K562 (cell line): ENCODE data around the gene RABEPK. TPM values are rescaled to one million over a fixed set of nuclear protein-coding genes. Genes with fewer than 3 reads are reported as not detected.

Source experiments
- CREM ChIP-seq: IDR thresholded peaks from 2 replicates; pipeline ENCODE4 v1.6.1; 2014; ENCODE audit warnings: antibody characterized with exemption, low read depth
- DDX20 ChIP-seq: fragments of 450-650 bp; IDR thresholded peaks from 2 replicates; pipeline ENCODE4 v1.6.1; 2016; ENCODE audit warnings: missing genetic modification characterization, low read depth, mild to moderate bottlenecking, missing compliant biosample characterization, moderate library complexity
- EHMT2 ChIP-seq: fragments of 450-650 bp; IDR thresholded peaks from 2 replicates; pipeline ENCODE4 v1.6.1; 2018; ENCODE audit warnings: antibody characterized with exemption
- ESRRB ChIP-seq: fragments of 250-450 bp; sonication (Bioruptor Pico); IDR thresholded peaks from 2 replicates; pipeline ENCODE4 v1.5.0; 2020; ENCODE audit warnings: mild to moderate bottlenecking, moderate library complexity, borderline replicate concordance
- HOXB6 ChIP-seq: fragments of 250-450 bp; sonication (Bioruptor Pico); IDR thresholded peaks from 2 replicates; pipeline ENCODE4 v1.5.1; 2022; ENCODE audit warnings: mild to moderate bottlenecking, borderline replicate concordance
- NR2C1 ChIP-seq, 2 experiments: fragments of 450-650 bp; IDR thresholded peaks; 2 replicates each; pipeline ENCODE4 v1.6.1; 2017; ENCODE audit warnings: mild to moderate bottlenecking in 2 of 2, antibody characterized with exemption in 1 of 2, inconsistent platforms in 1 of 2, missing compliant biosample characterization in 1 of 2, missing genetic modification characterization in 1 of 2
- PHF8 ChIP-seq: fragments of 200-600 bp; sonication (generic); IDR thresholded peaks from 2 replicates; pipeline ENCODE4 v1.6.1; 2012; ENCODE audit warnings: mixed run types, mild to moderate bottlenecking, inconsistent platforms, low read length, moderate library complexity, borderline replicate concordance
- PML ChIP-seq: IDR thresholded peaks from 2 replicates; pipeline ENCODE4 v1.6.1; 2012; ENCODE audit warnings: low read length, inconsistent platforms
- RCOR1 ChIP-seq, 2 experiments: IDR thresholded peaks; 2 replicates each; pipeline ENCODE4 v1.6.1; 2012; ENCODE audit warnings: low read depth in 2 of 2, low read length in 2 of 2, borderline replicate concordance in 1 of 2, improper control_type of control experiment in 1 of 2
- SOX6 ChIP-seq: fragments of 450-650 bp; IDR thresholded peaks from 2 replicates; pipeline ENCODE4 v1.6.1; 2014; ENCODE audit warnings: mild to moderate bottlenecking
- SPI1 ChIP-seq: IDR thresholded peaks from 2 replicates; pipeline ENCODE4 v1.6.1; 2011; ENCODE audit warnings: low read depth, low read length, control low read depth, borderline replicate concordance
- TAF1 ChIP-seq: IDR thresholded peaks from 2 replicates; pipeline ENCODE4 v1.6.1; 2011; ENCODE audit warnings: mild to moderate bottlenecking, low read length, moderate library complexity; ENCODE audit not compliant: insufficient read depth, control insufficient read depth, severe bottlenecking; ENCODE audit errors: extremely low read depth
- TEAD2 ChIP-seq: fragments of 450-650 bp; IDR thresholded peaks from 2 replicates; pipeline ENCODE4 v1.6.1; 2016; ENCODE audit warnings: missing genetic modification characterization, control low read depth, missing compliant biosample characterization
- polyA plus RNA-seq, 8 experiments: library from polyadenylated mRNA; depleted of rRNA in 4 of 8; stranded (reverse) in 5 of 8; unstranded in 3 of 8; fragments of >200 nt; fragmentation: Nextera tagmentation in 2 of 8; fragmentation: Illumina TruSeq in 1 of 8; extraction: Ambion mirVana in 2 of 8; extraction: Trizol in 1 of 8; gene quantifications; 2 replicates each; pipeline versions ENCODE4 v1.2.1 to v1.2.3, GENCODE V29; 2011 to 2014; ENCODE audit warnings: inconsistent platforms in 1 of 8, missing spikeins in 1 of 8
- total RNA-seq, 7 experiments: library from RNA; depleted of rRNA in 6 of 7; stranded (reverse); fragments of >200 nt in 6 of 7; fragmentation: Illumina TruSeq in 2 of 7; extraction: Trizol in 2 of 7; gene quantifications; 2 replicates each; pipeline versions ENCODE4 v1.2.1 to v1.2.3, GENCODE V29; 2011 to 2021; ENCODE audit warnings: low replicate concordance in 1 of 7
- TF ChIP-seq, protein P1 (sequence below): sonication (generic); formaldehyde crosslinking; IDR thresholded peaks from 2 replicates; pipeline ENCODE4 v1.9.0; 2022; ENCODE audit warnings: mild to moderate bottlenecking, missing genetic modification reagents
- TF ChIP-seq, protein P2 (sequence below): fragments of 250-450 bp; sonication (Bioruptor Pico); IDR thresholded peaks from 2 replicates; pipeline ENCODE4 v1.9.0; 2021; ENCODE audit warnings: mild to moderate bottlenecking, inconsistent platforms
- TF ChIP-seq, protein P3 (sequence below): conservative IDR thresholded peaks from 2 replicates; pipeline ENCODE4 v1.6.1; 2011; ENCODE audit warnings: low read depth, mild to moderate bottlenecking, low read length; ENCODE audit not compliant: control insufficient read depth
- TF ChIP-seq, protein P4 (sequence below): fragments of 450-650 bp; IDR thresholded peaks from 2 replicates; pipeline ENCODE4 v1.6.1; 2016
- TF ChIP-seq, protein P5 (sequence below): sonication (generic); formaldehyde crosslinking; IDR thresholded peaks from 2 replicates; pipeline ENCODE4 v1.5.0; 2020; ENCODE audit warnings: missing genetic modification reagents

Gene RABEPK
- total and polyA plus RNA-seq, 9 of the 15 experiments (the other 6 are each of a cell fraction or from before 2014, with no cell fraction given): 38.3 to 113 (median 52.8) TPM

DNA sequence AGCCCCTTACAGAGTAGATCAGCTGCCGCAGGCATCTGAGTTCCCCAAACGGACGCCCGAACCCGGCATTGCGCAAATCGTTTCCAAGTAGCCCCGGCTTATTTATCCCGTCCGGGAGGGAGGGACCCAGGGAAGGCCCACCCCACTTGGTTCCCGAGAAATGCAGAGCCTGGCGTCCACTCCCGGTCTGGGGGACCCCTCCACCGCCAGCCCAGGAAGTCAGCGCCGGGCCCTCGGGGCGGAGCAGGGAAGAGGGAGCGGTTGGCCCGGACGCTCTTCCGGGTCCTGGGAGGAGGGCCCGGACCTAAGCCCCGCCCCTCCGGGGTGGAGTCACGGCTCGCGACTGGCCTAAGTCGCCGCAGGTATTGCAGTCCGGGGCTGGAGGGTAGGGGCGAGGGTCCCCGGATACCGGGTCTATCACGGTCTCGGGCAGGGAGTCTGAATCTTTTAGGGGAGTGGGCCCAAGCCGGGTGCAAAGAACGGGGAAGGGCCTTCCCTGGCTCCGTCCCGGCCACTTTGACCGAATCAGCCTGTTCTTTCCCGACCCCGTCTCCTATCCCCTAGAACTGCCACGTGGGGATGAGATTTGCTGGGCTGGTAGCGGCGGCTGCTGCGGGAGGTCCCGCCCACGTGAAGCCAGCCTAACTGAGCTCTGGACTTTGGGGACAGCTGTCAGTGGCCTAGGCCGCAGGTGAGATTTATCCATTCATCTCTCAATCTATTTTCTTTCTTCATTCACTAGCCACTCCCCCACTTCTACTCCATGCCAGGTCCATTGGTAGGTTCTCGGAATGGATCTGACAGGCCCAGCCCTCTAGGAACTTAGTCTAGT, at the start of gene RABEPK (continued):
- TF ChIP-seq PML: peak; percentile 65; the same call in 1 of the 2 replicates
- TF ChIP-seq SOX6: 0 out of 2 replicates have a peak, but pooled peaks have one; percentile 23
- no peak for TF ChIP-seq HOXB6
- TF ChIP-seq, protein P1, sequence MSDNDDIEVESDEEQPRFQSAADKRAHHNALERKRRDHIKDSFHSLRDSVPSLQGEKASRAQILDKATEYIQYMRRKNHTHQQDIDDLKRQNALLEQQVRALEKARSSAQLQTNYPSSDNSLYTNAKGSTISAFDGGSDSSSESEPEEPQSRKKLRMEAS: peak; percentile 92
- no peak for TF ChIP-seq TEAD2
- peak; percentile 96 for TF ChIP-seq PHF8
- TF ChIP-seq NR2C1 (IDR thresholded peaks at IDR 0.05): no peak
- TF ChIP-seq NR2C1 (tag; IDR thresholded peaks at IDR 0.05): no peak
- TF ChIP-seq, protein P2, sequence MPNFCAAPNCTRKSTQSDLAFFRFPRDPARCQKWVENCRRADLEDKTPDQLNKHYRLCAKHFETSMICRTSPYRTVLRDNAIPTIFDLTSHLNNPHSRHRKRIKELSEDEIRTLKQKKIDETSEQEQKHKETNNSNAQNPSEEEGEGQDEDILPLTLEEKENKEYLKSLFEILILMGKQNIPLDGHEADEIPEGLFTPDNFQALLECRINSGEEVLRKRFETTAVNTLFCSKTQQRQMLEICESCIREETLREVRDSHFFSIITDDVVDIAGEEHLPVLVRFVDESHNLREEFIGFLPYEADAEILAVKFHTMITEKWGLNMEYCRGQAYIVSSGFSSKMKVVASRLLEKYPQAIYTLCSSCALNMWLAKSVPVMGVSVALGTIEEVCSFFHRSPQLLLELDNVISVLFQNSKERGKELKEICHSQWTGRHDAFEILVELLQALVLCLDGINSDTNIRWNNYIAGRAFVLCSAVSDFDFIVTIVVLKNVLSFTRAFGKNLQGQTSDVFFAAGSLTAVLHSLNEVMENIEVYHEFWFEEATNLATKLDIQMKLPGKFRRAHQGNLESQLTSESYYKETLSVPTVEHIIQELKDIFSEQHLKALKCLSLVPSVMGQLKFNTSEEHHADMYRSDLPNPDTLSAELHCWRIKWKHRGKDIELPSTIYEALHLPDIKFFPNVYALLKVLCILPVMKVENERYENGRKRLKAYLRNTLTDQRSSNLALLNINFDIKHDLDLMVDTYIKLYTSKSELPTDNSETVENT (CRISPR knock-in tag): peak; percentile 50
- TF ChIP-seq, protein P3, sequence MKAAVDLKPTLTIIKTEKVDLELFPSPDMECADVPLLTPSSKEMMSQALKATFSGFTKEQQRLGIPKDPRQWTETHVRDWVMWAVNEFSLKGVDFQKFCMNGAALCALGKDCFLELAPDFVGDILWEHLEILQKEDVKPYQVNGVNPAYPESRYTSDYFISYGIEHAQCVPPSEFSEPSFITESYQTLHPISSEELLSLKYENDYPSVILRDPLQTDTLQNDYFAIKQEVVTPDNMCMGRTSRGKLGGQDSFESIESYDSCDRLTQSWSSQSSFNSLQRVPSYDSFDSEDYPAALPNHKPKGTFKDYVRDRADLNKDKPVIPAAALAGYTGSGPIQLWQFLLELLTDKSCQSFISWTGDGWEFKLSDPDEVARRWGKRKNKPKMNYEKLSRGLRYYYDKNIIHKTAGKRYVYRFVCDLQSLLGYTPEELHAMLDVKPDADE: peak; percentile 74
- no peak for TF ChIP-seq EHMT2
- TF ChIP-seq, protein P4, sequence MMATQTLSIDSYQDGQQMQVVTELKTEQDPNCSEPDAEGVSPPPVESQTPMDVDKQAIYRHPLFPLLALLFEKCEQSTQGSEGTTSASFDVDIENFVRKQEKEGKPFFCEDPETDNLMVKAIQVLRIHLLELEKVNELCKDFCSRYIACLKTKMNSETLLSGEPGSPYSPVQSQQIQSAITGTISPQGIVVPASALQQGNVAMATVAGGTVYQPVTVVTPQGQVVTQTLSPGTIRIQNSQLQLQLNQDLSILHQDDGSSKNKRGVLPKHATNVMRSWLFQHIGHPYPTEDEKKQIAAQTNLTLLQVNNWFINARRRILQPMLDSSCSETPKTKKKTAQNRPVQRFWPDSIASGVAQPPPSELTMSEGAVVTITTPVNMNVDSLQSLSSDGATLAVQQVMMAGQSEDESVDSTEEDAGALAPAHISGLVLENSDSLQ: peak; percentile 56
- TF ChIP-seq TAF1: peak; percentile 84
- TF ChIP-seq ESRRB (CRISPR knock-in tag): no peak
- TF ChIP-seq RCOR1 (IDR thresholded peaks at IDR 0.05; ENCODE audit: borderline replicate concordance in 1 of 2, low read depth in 2 of 2, low read length in 2 of 2): 0 out of 4 replicates have a peak, but pooled peaks of 1 of the 2 experiments have one; percentile 3
- TF ChIP-seq SPI1: 0 out of 2 replicates have a peak, but pooled peaks have one; percentile 6
- TF ChIP-seq DDX20 (tag): no peak
- TF ChIP-seq, protein P5, sequence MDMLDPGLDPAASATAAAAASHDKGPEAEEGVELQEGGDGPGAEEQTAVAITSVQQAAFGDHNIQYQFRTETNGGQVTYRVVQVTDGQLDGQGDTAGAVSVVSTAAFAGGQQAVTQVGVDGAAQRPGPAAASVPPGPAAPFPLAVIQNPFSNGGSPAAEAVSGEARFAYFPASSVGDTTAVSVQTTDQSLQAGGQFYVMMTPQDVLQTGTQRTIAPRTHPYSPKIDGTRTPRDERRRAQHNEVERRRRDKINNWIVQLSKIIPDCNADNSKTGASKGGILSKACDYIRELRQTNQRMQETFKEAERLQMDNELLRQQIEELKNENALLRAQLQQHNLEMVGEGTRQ (CRISPR knock-in tag): peak; percentile 71
- TF ChIP-seq CREM: peak; percentile 33; the same call in 1 of the 2 replicates
